Activated naive CD4-positive, alpha-beta T cell treated with anti-CD3 and anti-CD28 coated beads for 36 hours (primary cell): Measurements from ENCODE around the gene SPRR5. TPM values are rescaled to one million over a fixed set of nuclear protein-coding genes. Genes with fewer than 3 reads are reported as not detected.

ENCODE experiments used
- CTCF ChIA-PET: fragments of 350-600 bp; sonication (Branson Sonifier 250); formaldehyde crosslinking; loops from one replicate; lab custom pipeline; 2021; ENCODE audit warnings: antibody characterized with exemption; lab: Charles Lee
- DNase-seq: peaks from one replicate; pipeline ENCODE4 v3.0.0-alpha.2; 2020
- H3K27ac Mint-ChIP-seq: one replicate; pipeline ENCODE4 v1.8.0; 2021; ENCODE audit warnings: mild to moderate bottlenecking, mixed read lengths
- H3K27me3 Mint-ChIP-seq: one replicate; pipeline ENCODE4 v1.8.0; 2021; ENCODE audit warnings: low read depth, mixed read lengths
- H3K36me3 Mint-ChIP-seq: one replicate; pipeline ENCODE4 v1.8.0; 2021; ENCODE audit warnings: low read depth, mixed read lengths
- H3K4me1 Mint-ChIP-seq: one replicate; pipeline ENCODE4 v1.8.0; 2021; ENCODE audit warnings: low read depth, mixed read lengths
- H3K4me3 Mint-ChIP-seq: one replicate; pipeline ENCODE4 v1.8.0; 2021; ENCODE audit warnings: mild to moderate bottlenecking, moderate library complexity, mixed read lengths
- H3K9me3 Mint-ChIP-seq: one replicate; pipeline ENCODE4 v1.8.0; 2021; ENCODE audit warnings: mixed read lengths
- intact Hi-C: fragments of 100-400 bp; cut with micrococcal nuclease; formaldehyde crosslinking; loops from one replicate; pipeline ENCODE4 v1.15.1; 2023
- total RNA-seq, 2 experiments: library from RNA; stranded (reverse); gene quantifications; one replicate each; pipeline ENCODE4 v1.2.3, GENCODE V29; 2021

Gene SPRR5
- total RNA-seq, 2 experiments from 2014 or later: not detected

DNA sequence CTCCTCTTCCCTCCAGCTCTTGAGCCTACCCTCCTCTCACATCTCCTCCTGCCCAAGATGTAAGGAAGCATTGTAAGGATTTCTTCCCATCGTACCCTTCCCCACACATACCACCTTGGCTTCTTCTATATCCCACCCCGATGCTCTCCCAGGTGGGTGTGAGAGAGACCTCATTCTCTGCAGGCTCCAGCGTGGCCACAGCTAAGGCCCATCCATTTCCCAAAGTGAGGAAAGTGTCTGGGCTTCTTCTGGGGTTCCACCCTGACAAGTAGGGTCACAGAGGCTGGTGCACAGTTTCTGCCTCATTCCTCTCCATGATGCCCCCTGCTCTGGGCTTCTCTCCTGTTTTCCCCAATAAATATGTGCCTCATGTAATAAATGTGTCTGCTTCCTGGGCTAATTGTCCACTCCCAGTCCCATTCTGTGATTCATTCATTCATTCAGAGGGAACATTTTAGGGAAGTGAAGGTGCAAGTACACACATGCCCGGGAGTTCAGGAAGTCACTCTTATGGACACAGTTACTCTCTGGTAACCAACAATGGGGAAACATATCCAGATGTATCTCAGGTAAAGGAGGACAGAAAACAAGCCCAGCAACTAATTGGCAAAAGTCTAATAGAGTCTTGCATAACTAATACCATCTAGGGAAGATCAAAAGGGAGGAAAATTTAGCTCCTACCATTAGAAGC lies 25.3 kb downstream of the SPRR5 start:
- Mint-ChIP-seq H3K4me1 (no peaks in the 10 kb centered on the region), H3K4me3 (no peak overlapping the region), H3K36me3 (no peaks in the 10 kb centered on the region), H3K27me3 (peaks cover 8% of the 10 kb centered on the region), H3K9me3 (no peaks in the 10 kb centered on the region), H3K27ac (no peak overlapping the region)
- DNase-seq: no peak
- intact Hi-C loops: no loop called here
- CTCF ChIA-PET: interaction anchor here (0.9 kb wide), 1 partner anchor 27 kb away, joined by 3 read pairs; no protein-coding TSS in a partner anchor

DNA sequence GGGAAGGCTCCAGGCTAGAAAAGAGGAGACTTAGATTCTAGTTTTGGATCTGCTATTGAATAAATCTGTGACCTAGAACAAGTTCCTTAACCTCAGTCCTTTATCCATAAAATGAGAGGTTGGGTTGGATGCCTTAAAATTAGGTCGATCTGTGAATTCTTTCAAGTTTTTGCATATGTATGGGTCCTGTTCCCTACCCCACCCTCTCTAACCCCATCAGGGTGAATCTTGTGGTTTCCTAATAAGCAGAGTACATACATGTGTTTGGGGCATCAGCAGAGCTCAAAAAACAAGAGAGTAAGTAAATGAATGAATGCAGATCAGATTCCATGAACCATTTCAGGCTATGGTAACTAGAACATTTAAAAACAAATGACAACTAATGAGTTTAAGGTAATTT lies 29.7 kb downstream of the SPRR5 start:
- H3K27ac Mint-ChIP-seq: no peak overlapping the region
- CTCF ChIA-PET: no interaction called here
- intact Hi-C loops: no loop called here
- no peak overlapping the region for H3K4me3 Mint-ChIP-seq
- H3K9me3 Mint-ChIP-seq: no peaks in the 10 kb centered on the region
- H3K4me1 Mint-ChIP-seq: no peaks in the 10 kb centered on the region
- H3K36me3 Mint-ChIP-seq: no peaks in the 10 kb centered on the region
- DNase-seq: no peak
- peaks cover 7% of the 10 kb centered on the region for H3K27me3 Mint-ChIP-seq

- Mint-ChIP-seq H3K27ac (no peak overlapping the region), H3K27me3 (peaks cover 5% of the 10 kb centered on the region), H3K4me1 (no peaks in the 10 kb centered on the region), H3K9me3 (no peaks in the 10 kb centered on the region), H3K36me3 (no peaks in the 10 kb centered on the region), H3K4me3 (no peak overlapping the region)
- no peak for DNase-seq
- intact Hi-C loops: no loop called here
- CTCF ChIA-PET: interaction anchor here (1.1 kb wide), 1 partner anchor 14 kb away, joined by 3 read pairs; no protein-coding TSS in a partner anchor
These were observed 30.6 kb downstream of the SPRR5 start for GRCh38 chr1:152977614-152978013.

DNA sequence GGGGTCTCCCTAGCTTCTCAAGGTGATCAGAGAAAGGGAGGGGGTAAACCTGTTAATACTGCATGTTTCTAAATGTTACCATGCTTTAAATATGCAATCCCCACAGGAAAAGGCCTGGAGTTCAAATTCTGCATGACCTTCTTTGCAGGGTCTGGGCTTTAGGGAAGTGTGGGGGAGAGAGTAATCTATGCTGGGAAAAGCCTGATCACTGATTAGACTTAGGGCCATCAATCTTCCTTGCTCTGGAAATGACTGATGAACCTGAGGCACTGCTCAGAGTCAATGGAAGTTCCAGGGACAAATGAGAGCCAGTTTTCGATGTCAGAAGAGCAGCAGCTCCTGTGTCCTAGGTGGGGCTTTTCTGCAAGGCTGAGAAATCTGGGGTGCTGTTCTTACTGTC lies 33.7 kb downstream of the SPRR5 start:
- no peak for DNase-seq
- CTCF ChIA-PET: no interaction called here
- no peak overlapping the region for H3K27ac Mint-ChIP-seq
- H3K4me1 Mint-ChIP-seq: no peaks in the 10 kb centered on the region
- H3K4me3 Mint-ChIP-seq: no peak overlapping the region
- no peaks in the 10 kb centered on the region for H3K36me3 Mint-ChIP-seq
- intact Hi-C loops: no loop called here
- no peaks in the 10 kb centered on the region for H3K9me3 Mint-ChIP-seq
- peaks cover 8% of the 10 kb centered on the region for H3K27me3 Mint-ChIP-seq

DNA sequence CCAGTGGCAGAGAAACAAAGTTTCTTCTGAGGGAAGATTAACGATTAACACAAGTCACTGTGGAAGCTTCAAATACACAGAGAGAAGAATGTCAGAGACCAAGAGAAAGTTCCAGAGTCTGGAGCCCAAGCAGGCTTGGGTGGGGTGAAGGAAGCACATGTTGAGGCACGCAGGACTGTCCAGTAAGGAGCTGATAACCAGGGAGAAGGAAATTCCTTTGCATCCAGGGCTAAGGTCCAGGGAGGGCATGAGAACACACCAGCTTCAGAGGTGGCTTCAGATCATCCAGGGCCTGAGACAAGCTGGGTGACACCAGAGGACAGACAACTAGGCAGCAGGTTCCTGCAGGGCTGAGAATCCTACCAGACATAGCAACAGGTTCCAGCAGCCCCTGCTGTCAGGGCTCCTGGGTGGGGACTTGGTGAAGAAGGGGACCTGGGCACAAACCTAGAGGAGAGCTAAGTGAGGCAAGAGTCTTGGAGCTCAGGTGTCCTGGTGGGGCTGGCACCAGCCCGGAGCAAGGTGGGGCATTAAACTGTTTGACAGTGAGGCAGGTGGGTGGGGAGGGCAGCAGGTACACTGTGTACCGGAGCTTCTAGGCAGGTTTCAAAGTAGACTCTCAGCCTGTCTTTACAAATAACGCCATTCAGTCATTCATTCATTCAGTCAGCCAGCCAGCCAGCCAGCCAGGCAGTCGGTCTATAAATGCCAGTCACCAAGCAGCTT lies 34.3 kb downstream of the SPRR5 start:
- intact Hi-C loops: no loop called here
- DNase-seq: no peak
- Mint-ChIP-seq H3K27me3 (peaks cover 8% of the 10 kb centered on the region), H3K4me1 (no peaks in the 10 kb centered on the region), H3K27ac (no peak overlapping the region), H3K36me3 (no peaks in the 10 kb centered on the region), H3K9me3 (no peaks in the 10 kb centered on the region), H3K4me3 (no peak overlapping the region)
- CTCF ChIA-PET: no interaction called here

DNA sequence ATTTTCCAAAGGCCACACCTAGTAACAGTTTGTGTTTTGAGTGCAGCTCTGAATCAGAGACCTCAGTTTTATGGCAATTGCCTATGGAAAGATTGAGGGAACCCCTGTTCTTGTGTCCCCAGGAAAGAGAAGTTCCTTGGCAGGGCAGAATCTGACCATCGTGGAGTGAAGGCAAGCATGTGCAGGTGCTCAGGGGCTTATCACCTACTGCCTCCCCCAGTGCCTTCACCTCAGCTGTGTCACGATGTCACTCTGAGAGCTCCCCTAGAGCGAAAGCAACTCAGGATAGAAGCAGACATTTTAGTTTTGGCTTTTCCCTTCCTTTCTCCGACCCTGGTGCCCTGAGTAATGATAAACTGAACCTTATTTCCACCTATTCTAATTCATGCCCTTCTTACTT lies 35.1 kb downstream of the SPRR5 start:
- intact Hi-C loops: no loop called here
- H3K4me1 Mint-ChIP-seq: no peaks in the 10 kb centered on the region
- H3K27me3 Mint-ChIP-seq: peaks cover 10% of the 10 kb centered on the region
- CTCF ChIA-PET: no interaction called here
- no peak for DNase-seq
- no peaks in the 10 kb centered on the region for H3K36me3 Mint-ChIP-seq
- no peak overlapping the region for H3K27ac Mint-ChIP-seq
- H3K4me3 Mint-ChIP-seq: no peak overlapping the region
- no peaks in the 10 kb centered on the region for H3K9me3 Mint-ChIP-seq

DNA sequence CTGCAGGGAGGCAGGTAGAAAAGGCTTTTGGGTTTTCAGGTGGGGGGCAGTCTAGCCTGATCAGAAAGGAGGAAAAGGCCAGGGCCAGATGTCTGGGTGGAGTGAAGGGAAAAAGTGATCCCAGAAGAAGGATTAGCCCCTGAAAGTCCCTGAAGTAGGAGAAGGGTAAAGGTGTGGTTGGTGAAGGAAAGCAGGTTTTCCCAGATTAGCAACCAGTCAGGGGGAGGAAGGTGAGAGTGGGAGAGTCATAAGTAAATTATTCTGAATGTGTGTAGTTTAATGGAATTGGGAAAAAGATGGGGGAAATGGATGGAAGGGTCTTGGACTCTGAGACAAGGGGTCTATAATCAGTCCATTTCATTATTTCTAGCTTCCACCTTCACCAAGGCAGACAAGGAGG lies 36.2 kb downstream of the SPRR5 start:
- no peak overlapping the region for H3K4me3 Mint-ChIP-seq
- H3K36me3 Mint-ChIP-seq: no peaks in the 10 kb centered on the region
- no peaks in the 10 kb centered on the region for H3K9me3 Mint-ChIP-seq
- H3K27me3 Mint-ChIP-seq: peaks cover 11% of the 10 kb centered on the region
- H3K27ac Mint-ChIP-seq: no peak overlapping the region
- no peaks in the 10 kb centered on the region for H3K4me1 Mint-ChIP-seq
- no peak for DNase-seq
- CTCF ChIA-PET: interaction anchor here (0.6 kb wide), 1 partner anchor 18 kb away, joined by 3 read pairs; no protein-coding TSS in a partner anchor
- intact Hi-C loops: no loop called here

DNA sequence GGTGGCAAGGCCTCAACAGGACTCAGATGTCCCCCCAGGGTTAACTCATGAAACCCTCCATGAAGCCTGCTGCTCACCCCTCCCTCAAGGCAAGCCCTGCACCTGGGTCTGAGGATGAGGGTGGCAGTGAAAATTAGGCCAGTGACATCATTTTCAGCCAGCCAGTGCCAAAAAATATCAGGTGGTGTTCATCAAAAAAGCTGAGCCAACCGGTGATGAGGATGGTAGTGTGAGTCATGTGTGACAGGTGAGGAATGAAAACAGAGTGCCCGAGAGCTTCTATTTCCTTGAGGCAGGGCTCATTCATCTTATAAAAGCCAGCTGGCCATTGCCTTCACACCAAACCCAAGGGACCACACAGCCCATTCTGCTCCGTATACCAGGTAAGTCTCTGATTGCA lies 36.7 kb downstream of the SPRR5 start, which contains the start of gene SPRR1A:
SPRR1A (plus strand) TSS at position 339 of the 400 bp plus-strand sequence. CDS start 1,150 bp downstream, outside the sequence.
- DNase-seq: no peak
- intact Hi-C loops: no loop called here
- H3K36me3 Mint-ChIP-seq: no peaks in the 10 kb centered on the region
- H3K27ac Mint-ChIP-seq: no peak within 1 kb of the TSS
- no peak within 1 kb of the TSS for H3K4me3 Mint-ChIP-seq
- H3K9me3 Mint-ChIP-seq: no peaks in the 10 kb centered on the region
- CTCF ChIA-PET: interaction anchor here (0.6 kb wide), 1 partner anchor 18 kb away, joined by 3 read pairs; no protein-coding TSS in a partner anchor
- no peaks in the 10 kb centered on the region for H3K4me1 Mint-ChIP-seq
- H3K27me3 Mint-ChIP-seq: peaks cover 15% of the 10 kb centered on the region

- peaks cover 17% of the 10 kb centered on the region for H3K27me3 Mint-ChIP-seq
- H3K9me3 Mint-ChIP-seq: no peaks in the 10 kb centered on the region
These were observed 39.6 kb downstream of the SPRR5 start for GRCh38 chr1:152986578-152986977.

GRCh38 chr1:152993186-152993585 lies 46.2 kb downstream of the SPRR5 start:
- CTCF ChIA-PET: no interaction called here
- H3K4me1 Mint-ChIP-seq: no peaks in the 10 kb centered on the region
- DNase-seq: no peak

More at GRCh38 chr1:152986578-152986977, 39.6 kb downstream of the SPRR5 start:
- Mint-ChIP-seq H3K36me3 (no peaks in the 10 kb centered on the region), H3K4me1 (no peaks in the 10 kb centered on the region), H3K27ac (no peak overlapping the region), H3K4me3 (no peak overlapping the region)
- CTCF ChIA-PET: no interaction called here
- DNase-seq: no peak
- intact Hi-C loops: no loop called here

DNA sequence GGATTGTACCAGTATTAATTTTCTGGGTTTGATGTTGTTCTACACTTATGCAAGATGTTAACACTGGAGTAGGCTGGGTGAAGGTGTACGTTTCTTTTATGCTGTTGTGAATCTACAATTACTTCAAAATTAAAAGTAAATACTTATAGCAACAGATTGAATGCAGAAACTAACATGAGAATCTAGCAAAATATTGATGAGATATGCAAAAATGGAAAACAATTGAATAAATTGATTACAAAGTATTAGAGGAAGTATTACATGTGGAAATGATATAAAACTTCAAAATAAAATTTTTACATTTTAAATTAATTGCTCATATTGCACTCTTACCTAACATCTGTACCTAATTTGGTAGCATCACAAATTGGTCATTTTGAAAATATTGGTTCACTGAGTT lies 48.8 kb downstream of the SPRR5 start:
- Mint-ChIP-seq H3K36me3 (no peaks in the 10 kb centered on the region), H3K4me3 (no peak overlapping the region), H3K4me1 (no peaks in the 10 kb centered on the region), H3K9me3 (peaks cover 6% of the 10 kb centered on the region), H3K27ac (no peak overlapping the region), H3K27me3 (peaks cover 15% of the 10 kb centered on the region)
- intact Hi-C loops: no loop called here
- DNase-seq: no peak
- CTCF ChIA-PET: no interaction called here

More at GRCh38 chr1:152993186-152993585, 46.2 kb downstream of the SPRR5 start:
- peaks cover 6% of the 10 kb centered on the region for H3K9me3 Mint-ChIP-seq
- peaks cover 18% of the 10 kb centered on the region for H3K27me3 Mint-ChIP-seq
- no peak overlapping the region for H3K4me3 Mint-ChIP-seq
- intact Hi-C loops: no loop called here
- H3K36me3 Mint-ChIP-seq: no peaks in the 10 kb centered on the region
- H3K27ac Mint-ChIP-seq: no peak overlapping the region

DNA sequence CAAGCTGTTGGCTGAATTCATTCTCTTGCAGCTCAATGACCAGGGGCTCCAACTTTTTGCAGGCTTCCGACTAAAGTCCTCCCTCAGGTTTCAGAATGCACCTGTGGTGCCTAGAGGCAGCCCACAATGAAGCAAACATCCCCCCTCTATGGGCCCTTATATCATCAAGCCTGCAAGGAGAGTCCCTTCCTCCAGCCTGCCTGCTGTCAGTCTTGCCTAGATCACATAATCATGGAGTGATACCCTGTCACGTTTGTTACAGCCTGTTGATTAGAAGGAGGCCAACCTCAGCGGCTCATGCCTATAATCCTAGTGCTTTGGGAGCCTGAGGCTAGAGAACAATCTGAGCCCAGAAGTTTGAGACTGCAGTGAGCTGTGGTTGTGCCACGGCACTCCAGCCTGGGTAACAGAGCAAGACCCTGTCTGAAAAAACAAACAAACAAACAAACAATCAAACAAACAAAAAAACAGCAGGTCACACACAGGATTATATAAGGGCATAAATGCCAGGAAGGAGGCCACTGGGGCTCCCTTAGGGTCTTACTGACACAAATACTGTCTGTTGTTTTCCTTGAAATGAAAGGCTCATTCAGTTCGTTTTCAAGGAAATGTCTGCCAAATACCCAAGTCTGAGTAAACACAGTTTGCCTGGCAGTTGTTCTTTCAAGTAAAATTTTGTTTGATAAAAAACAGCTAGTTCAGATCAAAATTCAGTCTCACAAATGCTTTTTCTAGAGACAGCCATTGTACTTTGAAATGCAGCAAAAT lies 49.8 kb downstream of the SPRR5 start:
- Mint-ChIP-seq H3K27ac (no peak overlapping the region), H3K9me3 (peaks cover 6% of the 10 kb centered on the region), H3K4me3 (no peak overlapping the region), H3K36me3 (no peaks in the 10 kb centered on the region), H3K4me1 (no peaks in the 10 kb centered on the region), H3K27me3 (peaks cover 12% of the 10 kb centered on the region)
- intact Hi-C loops: no loop called here
- CTCF ChIA-PET: no interaction called here
- no peak for DNase-seq
